RWPE2 (cell line): ENCODE data around the gene ZNF524.
"Not testable (repeated sequence)": the region's sequence is repeated elsewhere in the genome, so short reads cannot be mapped to it uniquely, and the experiment has no call there.

Source experiments
- ATAC-seq: fragments of 200-7000 bp; cut with Tn5 transposase; 3 replicates; pipeline ENCODE4 v1.9.1; 2021; ENCODE audit warnings: low read depth
- DNase-seq: peaks from one replicate; pipeline ENCODE4 v3.0.0-alpha.2; 2020; ENCODE audit warnings: low spot score
- H3K27ac ChIP-seq: fragments of 450-650 bp; 2 replicates; pipeline ENCODE4 v1.5.1; 2017; ENCODE audit warnings: mild to moderate bottlenecking; ENCODE audit not compliant: poor library complexity, severe bottlenecking
- H3K27me3 ChIP-seq: fragments of 250-450 bp; sonication (Bioruptor Pico); 2 replicates; pipeline ENCODE4 v1.5.1; 2021; ENCODE audit warnings: mild to moderate bottlenecking, moderate library complexity; ENCODE audit not compliant: insufficient read depth, poor library complexity, severe bottlenecking
- H3K36me3 ChIP-seq: fragments of 250-450 bp; sonication (Bioruptor Pico); 2 replicates; pipeline ENCODE4 v1.5.1; 2020; ENCODE audit warnings: low read depth, mild to moderate bottlenecking, moderate library complexity
- H3K4me1 ChIP-seq: fragments of 250-450 bp; sonication (Bioruptor Pico); 2 replicates; pipeline ENCODE4 v1.5.1; 2021; ENCODE audit warnings: mild to moderate bottlenecking, moderate library complexity; ENCODE audit not compliant: insufficient read depth, poor library complexity, severe bottlenecking
- H3K4me3 ChIP-seq: fragments of 250-450 bp; sonication (Bioruptor Pico); 2 replicates; pipeline ENCODE4 v1.5.1; 2021; ENCODE audit warnings: mild to moderate bottlenecking, moderate library complexity; ENCODE audit not compliant: severe bottlenecking
- H3K9me3 ChIP-seq: fragments of 250-450 bp; sonication (Bioruptor Pico); 2 replicates; pipeline ENCODE4 v1.5.1; 2021; ENCODE audit warnings: mild to moderate bottlenecking, moderate library complexity; ENCODE audit not compliant: severe bottlenecking
- TF ChIP-seq, protein P1 (sequence below): fragments of 450-650 bp; IDR thresholded peaks from one replicate; pipeline ENCODE4 v1.5.1; 2017; ENCODE audit warnings: mild to moderate bottlenecking, moderate library complexity; ENCODE audit not compliant: poor library complexity, severe bottlenecking

ZNF524 gene

DNA sequence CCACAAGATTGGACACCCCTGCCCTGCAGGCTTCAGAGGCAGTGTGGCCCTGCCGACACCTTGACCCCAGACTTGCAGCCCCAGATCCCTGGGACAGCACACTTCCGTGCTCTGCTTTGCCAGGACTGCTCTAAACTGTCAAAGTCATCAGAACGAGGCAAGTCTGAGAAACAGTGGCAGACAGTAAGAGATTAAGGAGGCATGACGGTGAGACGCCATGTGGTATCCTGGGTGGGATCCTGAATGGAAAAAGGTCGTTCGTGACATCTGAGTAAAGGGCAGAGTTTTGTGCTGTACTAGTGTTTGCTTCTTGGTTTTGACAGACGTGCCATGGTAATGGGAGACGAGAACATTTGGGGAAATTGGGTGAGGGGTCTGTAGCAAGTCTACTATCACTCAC lies 33.3 kb upstream of the ZNF524 start:
- no peak for DNase-seq
- no peaks in the 10 kb centered on the region for H3K4me1 ChIP-seq
- TF ChIP-seq, protein P1, sequence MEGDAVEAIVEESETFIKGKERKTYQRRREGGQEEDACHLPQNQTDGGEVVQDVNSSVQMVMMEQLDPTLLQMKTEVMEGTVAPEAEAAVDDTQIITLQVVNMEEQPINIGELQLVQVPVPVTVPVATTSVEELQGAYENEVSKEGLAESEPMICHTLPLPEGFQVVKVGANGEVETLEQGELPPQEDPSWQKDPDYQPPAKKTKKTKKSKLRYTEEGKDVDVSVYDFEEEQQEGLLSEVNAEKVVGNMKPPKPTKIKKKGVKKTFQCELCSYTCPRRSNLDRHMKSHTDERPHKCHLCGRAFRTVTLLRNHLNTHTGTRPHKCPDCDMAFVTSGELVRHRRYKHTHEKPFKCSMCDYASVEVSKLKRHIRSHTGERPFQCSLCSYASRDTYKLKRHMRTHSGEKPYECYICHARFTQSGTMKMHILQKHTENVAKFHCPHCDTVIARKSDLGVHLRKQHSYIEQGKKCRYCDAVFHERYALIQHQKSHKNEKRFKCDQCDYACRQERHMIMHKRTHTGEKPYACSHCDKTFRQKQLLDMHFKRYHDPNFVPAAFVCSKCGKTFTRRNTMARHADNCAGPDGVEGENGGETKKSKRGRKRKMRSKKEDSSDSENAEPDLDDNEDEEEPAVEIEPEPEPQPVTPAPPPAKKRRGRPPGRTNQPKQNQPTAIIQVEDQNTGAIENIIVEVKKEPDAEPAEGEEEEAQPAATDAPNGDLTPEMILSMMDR = no peak
- H3K27me3 ChIP-seq = no peaks in the 10 kb centered on the region
- ATAC-seq = no peak
- H3K9me3 ChIP-seq = no peaks in the 10 kb centered on the region
- H3K27ac ChIP-seq = no peak overlapping the region
- H3K36me3 ChIP-seq = no peaks in the 10 kb centered on the region
- H3K4me3 ChIP-seq = no peak overlapping the region

DNA sequence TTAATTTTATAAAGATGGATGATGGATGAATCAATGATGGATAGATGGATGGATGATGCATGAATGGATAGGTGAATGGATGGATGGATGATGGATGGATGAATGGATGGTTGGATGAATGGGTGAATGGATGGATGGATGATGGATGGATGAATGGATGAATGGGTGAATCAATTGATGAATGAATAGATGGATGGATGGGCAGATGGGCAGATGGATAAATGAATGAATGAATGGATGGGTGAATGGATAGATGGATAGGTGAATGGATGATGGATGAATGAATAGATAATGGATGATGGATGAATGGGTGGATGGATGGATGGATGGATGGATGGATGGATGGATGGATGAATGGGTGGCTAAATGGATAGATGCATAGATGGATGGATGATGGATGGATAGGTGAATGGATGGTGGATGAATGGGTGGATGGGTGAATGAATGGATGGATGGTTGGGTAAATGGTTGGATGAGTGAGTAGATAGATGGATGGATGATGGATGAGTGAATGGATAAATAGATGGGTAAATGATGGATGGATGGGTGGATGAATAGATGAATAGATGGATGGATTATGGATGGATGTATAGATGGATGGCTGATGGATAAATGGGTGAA lies 32.3 kb upstream of the ZNF524 start:
- ATAC-seq = no peak
- Histone ChIP-seq H3K27ac (no peak overlapping the region), H3K36me3 (no peaks in the 10 kb centered on the region), H3K9me3 (no peaks in the 10 kb centered on the region), H3K4me3 (no peak overlapping the region), H3K27me3 (no peaks in the 10 kb centered on the region), H3K4me1 (no peaks in the 10 kb centered on the region)
- DNase-seq = no peak
- TF ChIP-seq, protein P1 = no peak

DNA sequence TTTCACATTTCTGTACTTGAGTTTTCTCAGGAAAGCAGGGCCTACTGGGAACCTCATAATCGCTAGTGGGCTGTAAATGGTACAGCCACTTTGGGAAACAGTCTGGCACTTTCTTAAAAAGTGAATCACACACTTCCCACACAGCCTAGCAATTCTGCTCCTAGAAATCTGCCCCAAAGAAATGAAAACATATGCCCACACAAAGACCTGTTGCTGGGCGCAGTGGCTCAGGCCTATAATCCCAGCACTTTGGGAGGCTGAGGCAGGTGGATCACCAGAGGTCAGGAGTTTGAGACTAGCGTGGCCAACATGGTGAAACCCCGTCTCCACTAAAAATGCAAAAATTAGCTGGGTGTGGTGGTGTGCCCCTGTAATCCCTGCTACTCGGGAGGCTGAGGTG lies 30.6 kb upstream of the ZNF524 start:
- not testable (repeated sequence) for H3K27me3 ChIP-seq, ATAC-seq

DNA sequence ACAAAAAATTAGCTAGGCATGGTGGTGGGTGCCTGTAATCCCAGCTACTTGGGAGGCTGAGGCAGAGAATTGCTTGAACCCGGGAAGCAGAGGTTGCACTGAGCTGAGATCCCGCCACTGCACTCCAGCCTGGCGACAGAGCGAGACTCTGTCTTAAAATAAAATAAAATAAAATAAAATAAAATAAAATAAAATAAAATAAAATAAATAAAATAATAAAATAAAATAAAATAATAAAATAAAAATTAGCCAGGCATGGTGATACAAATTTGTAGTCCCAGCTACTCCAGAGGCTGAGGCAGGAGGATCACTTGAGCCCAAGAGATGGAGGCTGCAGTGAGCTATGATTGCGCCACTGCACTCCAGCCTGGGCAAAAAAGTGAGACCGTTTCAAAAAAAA lies 26.2 kb upstream of the ZNF524 start:
- H3K4me1 ChIP-seq, H3K9me3 ChIP-seq, H3K27me3 ChIP-seq, H3K27ac ChIP-seq, DNase-seq, H3K4me3 ChIP-seq, H3K36me3 ChIP-seq, ATAC-seq: not testable (repeated sequence)

More for the DNA sequence above, 30.6 kb upstream of the ZNF524 start:
- not testable (repeated sequence) for H3K4me1 ChIP-seq, H3K27ac ChIP-seq, DNase-seq, H3K36me3 ChIP-seq, H3K9me3 ChIP-seq, H3K4me3 ChIP-seq

DNA sequence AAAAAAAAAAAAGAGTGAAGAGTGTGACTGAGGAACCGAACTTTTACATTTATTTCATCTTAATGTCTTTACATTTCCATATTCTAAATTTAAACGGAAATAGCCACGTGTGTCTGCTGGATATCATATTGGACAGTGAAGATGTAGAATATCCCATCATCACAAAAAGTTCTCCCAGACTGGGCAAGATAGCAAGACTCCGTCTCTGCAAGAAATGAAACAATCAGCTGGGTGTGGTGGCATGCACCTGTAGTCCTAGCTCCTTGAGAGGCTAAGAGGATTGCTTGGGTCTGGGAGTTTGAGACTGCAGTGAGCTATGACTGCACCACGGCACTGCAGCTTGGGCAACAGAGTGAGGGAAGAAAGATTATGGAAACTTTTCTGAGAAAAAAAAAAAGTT lies 23.3 kb upstream of the ZNF524 start:
- no peak for DNase-seq
- Histone ChIP-seq H3K27me3 (no peaks in the 10 kb centered on the region), H3K4me1 (no peaks in the 10 kb centered on the region), H3K27ac (no peak overlapping the region), H3K36me3 (0 out of 2 replicates have a peak, but pooled peaks cover 7% of the 10 kb centered on the region), H3K4me3 (no peak overlapping the region), H3K9me3 (no peaks in the 10 kb centered on the region)
- ATAC-seq = no peak
- TF ChIP-seq, protein P1 = no peak

DNA sequence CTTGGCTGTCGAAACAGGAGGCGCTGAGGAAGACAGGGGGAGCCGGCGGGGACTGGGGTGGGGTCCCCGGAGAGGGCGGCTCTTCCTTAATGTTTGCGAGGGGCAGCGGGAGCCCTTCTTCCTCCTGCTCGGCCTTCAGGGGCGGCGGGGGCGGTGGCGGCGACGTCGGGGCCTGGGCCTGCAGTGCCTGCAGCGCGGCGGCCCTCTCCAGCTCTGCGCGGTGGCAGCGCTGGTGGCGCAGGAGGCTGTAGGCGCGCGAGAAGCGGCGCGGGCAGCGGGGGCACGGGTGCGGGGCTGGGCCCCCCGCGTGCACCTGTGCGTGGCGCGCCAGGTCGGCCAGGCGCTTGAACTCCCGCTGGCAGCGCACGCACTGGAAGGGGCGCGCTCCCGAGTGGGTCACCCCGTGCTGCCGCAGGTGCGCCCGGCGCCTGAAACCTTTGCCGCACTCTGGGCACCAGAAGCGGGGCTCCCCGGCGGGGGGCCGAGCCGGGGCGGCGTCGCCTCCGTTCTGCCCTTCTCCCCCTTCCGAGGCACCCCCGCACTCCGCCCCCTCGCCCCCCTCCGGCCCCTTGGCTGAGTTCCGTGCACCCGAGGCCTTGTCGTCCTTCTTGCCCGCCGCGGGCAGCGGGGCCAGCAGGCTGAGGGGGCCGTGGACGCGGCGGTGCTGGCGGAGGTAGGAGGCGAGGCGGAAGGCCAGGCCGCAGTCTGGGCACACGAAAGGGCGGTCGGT lies 21.9 kb upstream of the ZNF524 start:
- Histone ChIP-seq H3K27me3 (no peaks in the 10 kb centered on the region), H3K4me3 (no peak overlapping the region), H3K9me3 (no peaks in the 10 kb centered on the region), H3K36me3 (0 out of 2 replicates have a peak, but pooled peaks cover 7% of the 10 kb centered on the region), H3K4me1 (no peaks in the 10 kb centered on the region), H3K27ac (no peak overlapping the region)
- DNase-seq (no peak), ATAC-seq (no peak)
- TF ChIP-seq, protein P1 = no peak
